ENCODE results near the gene PLEKHH2. TPM values are rescaled to one million over a fixed set of nuclear protein-coding genes. Genes with fewer than 3 reads are reported as not detected.
A peak's percentile ranks its signal among the peaks of the same experiment; 100 is the strongest.

Gene PLEKHH2
- total and polyA plus RNA-seq, 10 donors = 0.91 to 21.9 (median 14.6) TPM

GRCh38 chr2:43642363-43642762 lies 5.3 kb downstream of the PLEKHH2 start:
- H3K9me3 ChIP-seq = peaks cover 0 to 19% (median 10%) of the 10 kb centered on the region in 8 donors
- H3K36me3 ChIP-seq = no peaks in the 10 kb centered on the region
- no peak for TF ChIP-seq CTCF (IDR thresholded peaks at IDR 0.05 in 8 of 11, conservative IDR thresholded peaks at IDR 0.05 in 3 of 11)
- TF ChIP-seq POLR2AphosphoS5 (IDR thresholded peaks at IDR 0.05) = no peak
- no peak for TF ChIP-seq POLR2A (IDR thresholded peaks at IDR 0.05)
- no peak overlapping the region for H3K27ac ChIP-seq
- peaks cover 0 to 8% (median 2%) of the 10 kb centered on the region in 7 donors for H3K27me3 ChIP-seq (replicated peaks in 1 of 7)
- H3K4me1 ChIP-seq = peaks cover 0 to 7% (median 3%) of the 10 kb centered on the region in 6 donors
- intact Hi-C loops (cut with DNase I; ENCODE audit: low total_unique reads) = no loop called here
- 29 to 46% (median 41%) methylated on average over 2 of the region's 2 CpGs for WGBS, 5 donors
- DNase-seq = no peak
- H3K4me3 ChIP-seq = no peak overlapping the region

- TF ChIP-seq CTCF (IDR thresholded peaks at IDR 0.05 in 8 of 11, conservative IDR thresholded peaks at IDR 0.05 in 3 of 11) = no peak
- TF ChIP-seq POLR2A (IDR thresholded peaks at IDR 0.05) = no peak
- TF ChIP-seq POLR2AphosphoS5 (IDR thresholded peaks at IDR 0.05) = no peak
- Histone ChIP-seq H3K27me3 (replicated peaks in 1 of 7) (no peaks in the 10 kb centered on the region), H3K4me1 (no peaks in the 10 kb centered on the region), H3K27ac (no peak overlapping the region), H3K9me3 (peaks cover 0 to 18% (median 10%) of the 10 kb centered on the region in 8 donors), H3K4me3 (no peak overlapping the region), H3K36me3 (no peaks in the 10 kb centered on the region)
- no peak for DNase-seq
- intact Hi-C loops (cut with DNase I; ENCODE audit: low total_unique reads) = no loop called here
- 87 to 100% (median 97%) methylated on average over 1 of the region's 1 CpG for WGBS, 5 donors
Observed at GRCh38 chr2:43643680-43644079, 6.6 kb downstream of the PLEKHH2 start.

- 79 to 90% (median 82%) methylated on average over 3 of the region's 3 CpGs for WGBS, 5 donors
- no peak for DNase-seq
- peak overlapping the region in 2 of 8 donors; percentile 34 to 40 for H3K27ac ChIP-seq
- peaks cover 0 to 14% (median 0%) of the 10 kb centered on the region in 7 donors for H3K27me3 ChIP-seq (replicated peaks in 1 of 7)
- intact Hi-C loops (cut with DNase I; ENCODE audit: low total_unique reads) = no loop called here
- no peaks in the 10 kb centered on the region for H3K9me3 ChIP-seq
- no peaks in the 10 kb centered on the region for H3K4me1 ChIP-seq
- no peak overlapping the region for H3K4me3 ChIP-seq
- no peaks in the 10 kb centered on the region for H3K36me3 ChIP-seq
- TF ChIP-seq CTCF (IDR thresholded peaks at IDR 0.05 in 8 of 11, conservative IDR thresholded peaks at IDR 0.05 in 3 of 11) (no peak), POLR2A (IDR thresholded peaks at IDR 0.05) (no peak), POLR2AphosphoS5 (IDR thresholded peaks at IDR 0.05) (no peak)
Observed at GRCh38 chr2:43648994-43649701, 12.1 kb downstream of the PLEKHH2 start.

DNA sequence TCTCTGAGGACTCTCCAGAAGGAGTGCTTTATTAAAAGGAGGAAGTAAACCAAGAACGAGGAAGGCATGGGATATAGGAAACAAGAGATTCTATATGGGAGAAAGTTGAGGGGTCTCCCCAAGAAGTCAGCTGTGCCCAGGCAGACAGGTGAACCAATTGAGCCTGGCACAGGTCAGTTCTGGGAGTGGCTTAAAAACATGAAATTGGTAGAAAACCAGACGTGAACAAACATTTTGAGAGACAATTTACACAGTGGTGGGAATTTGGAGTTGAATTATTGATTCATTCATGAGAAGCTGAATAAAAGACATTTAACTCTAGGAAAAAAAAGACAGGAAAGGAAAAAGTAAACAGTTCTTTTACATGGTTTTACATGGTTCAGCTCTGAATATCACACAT lies 16.4 kb downstream of the PLEKHH2 start:
- Histone ChIP-seq H3K9me3 (no peaks in the 10 kb centered on the region), H3K4me3 (no peak overlapping the region), H3K4me1 (no peaks in the 10 kb centered on the region), H3K27me3 (replicated peaks in 1 of 7) (peaks cover 0 to 14% (median 0%) of the 10 kb centered on the region in 7 donors), H3K36me3 (no peaks in the 10 kb centered on the region), H3K27ac (no peak overlapping the region)
- intact Hi-C loops (cut with DNase I; ENCODE audit: low total_unique reads) = no loop called here
- 64 to 78% (median 72%) methylated on average over 2 of the region's 2 CpGs for WGBS, 5 donors
- DNase-seq = no peak
- no peak for TF ChIP-seq POLR2AphosphoS5 (IDR thresholded peaks at IDR 0.05)
- no peak for TF ChIP-seq CTCF (IDR thresholded peaks at IDR 0.05 in 8 of 11, conservative IDR thresholded peaks at IDR 0.05 in 3 of 11)
- no peak for TF ChIP-seq POLR2A (IDR thresholded peaks at IDR 0.05)
